Right cardiac atrium (tissue), 5 donors: ENCODE results near the gene GFRA3. TPM values are rescaled to one million over a fixed set of nuclear protein-coding genes. Genes with fewer than 3 reads are reported as not detected.

ENCODE experiments used
- ATAC-seq, 2 donors: fragments of 200-7000 bp; cut with Tn5 transposase; one replicate each; pipeline versions ENCODE4 v1.8.0 to v1.9.1; 2020; ENCODE audit warnings: moderate library complexity in 2 of 2, mild to moderate bottlenecking in 1 of 2
- DNase-seq, 3 donors: peaks; one replicate each; pipeline ENCODE4 v3.0.0-alpha.2; 2020
- H3K27ac ChIP-seq: one replicate; pipeline ENCODE4 v1.5.1; 2013; ENCODE audit warnings: mild to moderate bottlenecking, low read length, control low read depth, moderate library complexity
- H3K27me3 ChIP-seq: one replicate; pipeline ENCODE4 v1.6.1; 2013; ENCODE audit not compliant: control insufficient read depth, insufficient read depth
- H3K4me1 ChIP-seq: one replicate; pipeline ENCODE4 v1.6.1; 2013; ENCODE audit warnings: low read length; ENCODE audit not compliant: control insufficient read depth, insufficient read depth
- H3K4me3 ChIP-seq: one replicate; pipeline ENCODE4 v1.5.1; 2013; ENCODE audit warnings: low read length, control low read depth
- H3K9me3 ChIP-seq: one replicate; pipeline ENCODE4 v1.6.1; 2013; ENCODE audit warnings: low read length; ENCODE audit not compliant: control insufficient read depth
- WGBS: extraction: QIAGEN DNeasy Blood & Tissue Kit; methylation state at CpG from one replicate; pipeline ENCODE4 v1.1.7; 2013; 5-methylcytosine and 5-hydroxymethylcytosine counted together
- intact Hi-C, 4 donors: fragments of 100-400 bp; cut with DNase I; formaldehyde crosslinking; loops; one replicate each; pipeline versions ENCODE4 v1.11.0 to v1.14.0; 2022 to 2023
- polyA plus RNA-seq: library from polyadenylated mRNA; stranded (reverse); fragments of 200-250 nt; gene quantifications from one replicate; pipeline ENCODE4 v1.2.3, GENCODE V29; 2013
- total RNA-seq, 4 donors: library from RNA; stranded (reverse); fragmentation: NEBNext Ultra II Directional; extraction: Animal tissue kit (Norgen Biotek cat#: 25700); gene quantifications; one replicate each; pipeline ENCODE4 v1.2.1, GENCODE V29; 2021
- donor health status: healthy with polysubstance abuse.
- donor health status: DM: no; HTN: yes; CAD: no.
- donor health status: DM: no; HTN: no; CAD: no.
- donor health status: DM: no; HTN: yes; CAD: no; lungs with severe emphysema.
- donor health status: DM: yes; HTN: yes; CAD: no.

The GFRA3 gene
- total and polyA plus RNA-seq, 5 donors = 1.0 to 2.5 (median 1.8) TPM

DNA sequence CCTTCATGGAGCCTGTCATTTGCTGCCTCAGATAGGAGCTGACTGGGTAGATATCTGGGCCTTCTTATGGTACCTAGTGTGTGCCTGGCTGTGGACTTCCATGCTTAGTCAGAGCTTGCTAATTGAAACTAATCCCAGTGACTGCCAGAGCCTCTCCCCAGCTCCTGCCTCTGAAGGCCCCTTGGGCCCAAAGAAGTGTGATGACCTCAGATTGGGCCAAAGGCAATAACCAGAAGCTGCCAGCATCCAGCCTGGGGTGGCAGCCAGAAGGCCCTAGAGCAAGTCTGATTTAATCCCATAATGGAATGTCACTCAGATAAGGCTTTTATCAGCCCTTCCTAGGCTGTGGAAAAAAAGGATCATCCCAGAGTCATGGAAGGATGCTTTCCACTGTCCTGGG is 44.2 kb downstream of the GFRA3 start:
- DNase-seq (peak; percentile 78 to 91 (median 87)), ATAC-seq (peak; percentile 95 to 97)
- intact Hi-C loops = no loop called here
- peak overlapping the region; percentile 56 for H3K27ac ChIP-seq
- H3K4me3 ChIP-seq = no peak overlapping the region
- peaks cover 3% of the 10 kb centered on the region for H3K4me1 ChIP-seq
- no peaks in the 10 kb centered on the region for H3K27me3 ChIP-seq
- H3K9me3 ChIP-seq = no peaks in the 10 kb centered on the region

DNA sequence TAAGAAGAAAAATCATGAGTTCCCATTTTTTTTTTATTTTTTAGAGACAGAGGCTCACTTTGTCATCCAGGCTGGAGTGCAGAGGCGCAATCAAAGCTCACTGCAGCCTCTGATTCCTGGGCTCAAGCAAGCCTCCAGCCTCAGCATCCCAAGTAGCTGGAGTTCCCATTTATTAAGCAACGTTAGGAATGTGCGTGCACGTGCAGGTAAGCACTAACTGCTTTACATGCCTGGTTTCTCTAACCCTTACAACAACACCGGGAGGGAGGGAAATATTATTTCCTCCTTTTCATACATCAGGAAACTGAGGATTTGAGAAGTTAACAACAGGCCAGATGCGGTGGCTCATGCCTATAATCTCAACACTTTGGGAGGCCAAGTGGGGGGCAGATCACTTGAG is 45.0 kb downstream of the GFRA3 start:
- intact Hi-C loops = loop anchor here in 2 of 4 donors (10.0 kb wide), 3 partner anchors 45 to 185 kb away; partner anchors contain the start of gene GFRA3 (in 1 of the 2)

DNA sequence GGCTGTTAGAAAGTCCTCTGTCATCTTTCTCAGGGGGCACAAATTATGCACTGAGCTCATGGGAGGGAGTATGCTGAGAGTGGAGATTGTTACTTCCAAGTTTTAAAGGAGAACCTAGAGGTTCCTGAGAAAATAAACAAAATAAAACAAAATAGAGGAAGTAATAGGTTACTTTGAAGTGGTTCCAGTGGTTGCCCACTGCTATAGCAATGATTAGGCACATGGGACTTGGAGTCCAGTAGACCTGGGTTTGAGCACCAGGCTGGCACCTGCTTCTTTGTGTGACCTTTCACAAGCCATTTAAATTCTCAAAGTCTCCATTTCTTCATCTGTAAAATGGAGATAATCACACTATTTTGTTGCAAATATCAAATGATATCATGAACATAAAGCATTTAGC is 47.5 kb downstream of the GFRA3 start:
- Histone ChIP-seq H3K4me3 (no peak overlapping the region), H3K27me3 (no peaks in the 10 kb centered on the region), H3K27ac (no peak overlapping the region), H3K4me1 (peaks cover 3% of the 10 kb centered on the region), H3K9me3 (no peaks in the 10 kb centered on the region)
- DNase-seq (no peak), ATAC-seq (no peak)
- intact Hi-C loops = loop anchor here in 2 of 4 donors (10.0 kb wide), 3 partner anchors 48 to 188 kb away; partner anchors contain the start of gene GFRA3 (in 1 of the 2)

More for the DNA sequence above, 45.0 kb downstream of the GFRA3 start:
- Histone ChIP-seq H3K27me3 (no peaks in the 10 kb centered on the region), H3K27ac (no peak overlapping the region), H3K4me3 (no peak overlapping the region), H3K9me3 (no peaks in the 10 kb centered on the region), H3K4me1 (peaks cover 3% of the 10 kb centered on the region)
- 61% methylated on average over 6 of the region's 6 CpGs for WGBS
- DNase-seq (no peak), ATAC-seq (no peak)

DNA sequence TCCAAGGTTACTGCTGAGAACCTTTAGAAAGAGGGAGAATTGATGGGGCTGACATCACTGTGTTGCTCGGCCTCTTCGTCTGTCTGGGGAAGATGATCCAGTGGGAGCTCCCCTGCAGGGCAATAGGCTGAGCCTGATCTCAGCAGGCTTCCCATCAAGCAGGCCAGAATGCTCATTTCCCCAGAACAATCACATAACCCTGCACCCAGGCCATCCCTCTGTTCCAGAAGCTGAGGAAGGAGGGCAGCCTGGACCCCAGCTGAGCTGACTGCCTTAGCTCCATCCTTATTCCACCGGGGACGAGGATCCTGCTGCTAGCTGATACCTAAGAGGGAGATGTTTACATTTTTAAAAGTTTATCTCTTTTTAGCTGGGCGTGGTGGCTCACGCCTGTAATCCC is 49.7 kb downstream of the GFRA3 start:
- H3K4me3 ChIP-seq = no peak overlapping the region
- no peak for ATAC-seq
- no peak for DNase-seq
- no peaks in the 10 kb centered on the region for H3K27me3 ChIP-seq
- intact Hi-C loops = loop anchor here (5.0 to 10.0 kb wide), 4 partner anchors 50 to 190 kb away; partner anchors contain the start of gene GFRA3 (in 1 of the 4)
- H3K9me3 ChIP-seq = no peaks in the 10 kb centered on the region
- H3K27ac ChIP-seq = no peak overlapping the region
- 72% methylated on average over 6 of the region's 6 CpGs for WGBS
- H3K4me1 ChIP-seq = no peaks in the 10 kb centered on the region

DNA sequence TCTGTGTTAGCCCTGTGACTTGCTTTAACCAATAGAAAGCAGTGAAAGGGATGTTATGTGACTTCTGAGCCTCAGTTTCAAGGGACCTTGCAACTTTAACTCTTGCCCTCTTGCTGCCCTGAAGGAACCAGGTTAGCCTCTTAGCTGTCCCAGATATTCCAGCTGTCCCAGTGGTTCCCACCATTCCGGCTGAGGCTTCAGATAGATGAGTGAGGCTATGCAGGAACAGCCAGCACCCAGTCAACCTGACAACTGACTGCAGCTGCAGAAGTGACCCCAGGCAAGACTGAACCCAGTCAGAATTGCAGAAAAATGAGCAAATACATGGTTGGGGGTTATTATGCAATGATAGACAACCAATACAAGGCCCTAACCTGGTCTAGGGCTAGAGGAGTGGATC is 50.9 kb downstream of the GFRA3 start:
- intact Hi-C loops = loop anchor here (5.0 to 10.0 kb wide), 4 partner anchors 51 to 191 kb away; partner anchors contain the start of gene GFRA3 (in 1 of the 4)
- H3K27me3 ChIP-seq = no peaks in the 10 kb centered on the region
- no peaks in the 10 kb centered on the region for H3K4me1 ChIP-seq
- no peak for ATAC-seq
- H3K27ac ChIP-seq = no peak overlapping the region
- WGBS = 100% methylated on average over 1 of the region's 1 CpG
- H3K9me3 ChIP-seq = no peaks in the 10 kb centered on the region
- no peak overlapping the region for H3K4me3 ChIP-seq
- DNase-seq = no peak

DNA sequence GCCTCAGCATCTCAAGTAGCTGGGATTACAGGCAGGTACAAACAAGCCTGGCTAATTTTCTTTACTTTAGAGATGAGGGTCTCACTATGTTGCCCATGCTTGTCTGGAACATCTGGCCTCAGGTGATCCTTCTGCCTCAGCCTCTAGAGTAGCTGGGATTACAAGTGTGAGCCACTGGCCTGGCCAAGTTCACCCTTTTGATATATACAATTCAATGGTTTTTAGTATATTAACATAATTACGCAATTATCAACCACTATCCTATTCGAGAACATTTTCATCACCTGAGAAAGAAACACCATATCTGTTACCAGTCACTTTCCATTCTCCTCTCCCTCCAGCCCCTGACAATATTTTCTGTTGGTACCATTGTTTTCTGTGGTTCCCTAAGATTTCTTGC is 57.6 kb downstream of the GFRA3 start:
- Histone ChIP-seq H3K9me3 (no peaks in the 10 kb centered on the region), H3K4me1 (no peaks in the 10 kb centered on the region), H3K4me3 (no peak overlapping the region), H3K27me3 (no peaks in the 10 kb centered on the region), H3K27ac (no peak overlapping the region)
- DNase-seq = no peak
- 81% methylated on average over 2 of the region's 2 CpGs for WGBS
- ATAC-seq = no peak
- intact Hi-C loops = no loop called here

DNA sequence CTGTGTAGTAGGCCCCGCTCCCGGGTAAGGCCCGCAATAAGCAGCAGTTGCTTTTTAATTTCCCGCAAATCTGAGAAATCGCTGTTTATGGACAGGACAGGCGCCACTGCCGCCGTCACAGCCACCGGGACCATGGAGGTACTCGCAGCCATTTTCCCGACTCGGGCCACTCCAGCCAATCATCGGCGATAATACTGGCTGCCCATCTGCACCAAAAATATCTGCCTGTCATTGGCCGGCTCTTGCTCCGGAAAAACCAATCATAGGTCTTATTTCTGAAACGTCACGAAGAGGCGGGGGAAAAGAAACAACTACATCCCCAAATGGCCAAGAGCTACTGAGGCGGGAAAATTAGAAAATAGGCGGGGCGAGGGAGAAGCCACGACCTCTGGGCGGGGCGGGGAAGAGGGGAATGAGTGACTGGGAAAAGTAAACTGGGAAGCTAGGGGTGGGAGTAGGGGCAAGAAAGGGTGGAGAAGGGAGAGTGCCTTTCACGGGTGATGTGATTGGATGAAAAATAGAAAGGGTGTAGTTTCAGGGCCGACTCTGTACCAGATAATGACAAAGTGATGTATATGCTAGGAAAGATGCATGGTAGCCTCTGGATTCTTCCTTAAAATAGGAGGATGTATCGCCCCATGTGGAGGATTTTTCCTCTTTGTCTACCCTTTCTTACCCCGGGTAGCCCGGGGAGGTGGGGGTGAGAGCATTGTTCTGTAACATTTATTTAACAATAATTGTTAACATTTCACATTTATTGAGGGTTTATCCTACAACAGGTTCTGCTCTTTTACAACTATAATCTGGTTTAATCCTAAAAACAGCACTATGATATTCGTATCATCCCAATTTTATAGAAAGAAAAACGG is 61.0 kb downstream of the GFRA3 start, which contains the start of gene CDC23:
Gene CDC23 (minus strand): TSS at position 163 of the 869 bp plus-strand sequence. CDS start 11 bp downstream, at position 152.
- Histone ChIP-seq H3K27me3 (no peaks in the 10 kb centered on the region), H3K27ac (peak within 1 kb of the TSS; percentile 82), H3K9me3 (no peaks in the 10 kb centered on the region), H3K4me3 (peak within 1 kb of the TSS; percentile 98), H3K4me1 (no peaks in the 10 kb centered on the region)
- WGBS = 1% methylated on average over 32 of the region's 32 CpGs
- intact Hi-C loops = no loop called here
- DNase-seq = peak; percentile 90 to 95 (median 92)
- ATAC-seq = peak; percentile 98

DNA sequence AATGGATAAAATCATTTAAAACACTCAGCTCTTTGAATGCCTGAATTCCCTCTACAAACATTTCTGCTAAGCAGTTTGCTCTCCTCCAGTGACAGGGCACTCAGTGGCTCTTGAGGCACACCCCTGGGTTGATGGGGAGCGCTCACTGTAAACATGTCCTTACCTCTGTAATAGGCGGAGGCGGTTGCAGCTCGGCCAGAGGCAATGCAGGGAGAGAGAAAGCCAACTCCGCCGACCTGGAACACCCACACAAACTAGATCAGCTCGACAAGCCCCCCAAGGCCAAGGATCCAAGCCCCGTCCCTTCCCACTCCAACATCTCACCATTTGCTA is 61.6 kb downstream of the GFRA3 start:
- ATAC-seq (peak; percentile 36 to 39), DNase-seq (peak in 1 of 3 donors; percentile 19)
- peak overlapping the region; percentile 98 for H3K4me3 ChIP-seq
- WGBS = 0% methylated on average over 8 of the region's 8 CpGs
- intact Hi-C loops = no loop called here
- H3K9me3 ChIP-seq = no peaks in the 10 kb centered on the region
- H3K27ac ChIP-seq = peak overlapping the region; percentile 82
- H3K4me1 ChIP-seq = no peaks in the 10 kb centered on the region
- H3K27me3 ChIP-seq = no peaks in the 10 kb centered on the region

DNA sequence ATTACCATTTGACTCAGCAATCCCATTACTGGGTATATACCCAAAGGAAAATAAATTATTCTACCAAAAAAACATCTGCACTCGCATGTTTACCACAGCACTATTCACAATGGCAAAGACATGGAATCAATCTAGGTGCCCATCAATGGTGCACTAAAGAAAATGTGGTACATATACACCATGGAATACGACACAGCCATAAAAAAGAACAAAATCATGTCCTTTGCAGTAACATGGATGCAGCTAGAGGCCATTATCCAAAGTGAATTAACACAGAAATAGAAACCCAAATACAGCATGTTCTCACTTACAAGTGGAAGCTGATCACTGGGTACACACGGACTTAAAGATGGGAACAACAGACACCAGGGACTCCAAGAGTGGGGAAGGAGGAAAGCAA is 63.4 kb downstream of the GFRA3 start:
- DNase-seq (no peak), ATAC-seq (no peak)
- Histone ChIP-seq H3K27me3 (no peaks in the 10 kb centered on the region), H3K4me1 (no peaks in the 10 kb centered on the region), H3K4me3 (no peak overlapping the region), H3K27ac (no peak overlapping the region), H3K9me3 (no peaks in the 10 kb centered on the region)
- intact Hi-C loops = no loop called here
- WGBS = 94% methylated on average over 3 of the region's 3 CpGs
